ENCODE measurements around the gene LSM3.

- no peak for TF ChIP-seq CTCF (IDR thresholded peaks at IDR 0.05 in 4 of 5, conservative IDR thresholded peaks at IDR 0.05 in 1 of 5)
- TF ChIP-seq POLR2A (IDR thresholded peaks at IDR 0.05), result peak; percentile 95
Observed at GRCh38 chr3:14178247-14179113, at the start of gene LSM3, which contains the start of gene XPC.

Measured in gastrocnemius medialis (tissue), 4 donors.